GM21367 (cell line): ENCODE results near the gene WDR70.
"Not testable (repeated sequence)": the region's sequence is repeated elsewhere in the genome, so short reads cannot be mapped to it uniquely, and the experiment has no call there.

ENCODE experiments used
- ATAC-seq: cut with Tn5 transposase; IDR thresholded peaks from one replicate; pipeline ENCODE4 v1.9.1; 2021; ENCODE audit not compliant: unreplicated experiment

WDR70 gene

GRCh38 chr5:37672118-37672588, 293.0 kb downstream of the WDR70 start:
- peak; percentile 83 for ATAC-seq

- ATAC-seq: not testable (repeated sequence)
Observed at GRCh38 chr5:37674361-37674760, 295.2 kb downstream of the WDR70 start.

- ATAC-seq: not testable (repeated sequence)
Observed at GRCh38 chr5:37679326-37679725, 300.2 kb downstream of the WDR70 start.

GRCh38 chr5:37679903-37680302, 300.8 kb downstream of the WDR70 start:
- not testable (repeated sequence) for ATAC-seq

GRCh38 chr5:37683072-37683471, 304.0 kb downstream of the WDR70 start:
- no peak for ATAC-seq

GRCh38 chr5:37685211-37685610, 306.1 kb downstream of the WDR70 start:
- ATAC-seq: no peak

GRCh38 chr5:37685816-37686215, 306.7 kb downstream of the WDR70 start:
- no peak for ATAC-seq

GRCh38 chr5:37688925-37689324, 309.8 kb downstream of the WDR70 start:
- ATAC-seq: not testable (repeated sequence)

- ATAC-seq: not testable (repeated sequence)
Observed at GRCh38 chr5:37694333-37694732, 315.2 kb downstream of the WDR70 start.

GRCh38 chr5:37694867-37695266, 315.7 kb downstream of the WDR70 start:
- ATAC-seq: no peak

GRCh38 chr5:37695647-37696046, 316.5 kb downstream of the WDR70 start:
- no peak for ATAC-seq

GRCh38 chr5:37696190-37697021, 317.3 kb downstream of the WDR70 start:
- ATAC-seq: no peak

- no peak for ATAC-seq
Observed at GRCh38 chr5:37701868-37702267, 322.8 kb downstream of the WDR70 start.

GRCh38 chr5:37703841-37704241, 324.7 kb downstream of the WDR70 start:
- ATAC-seq: no peak

- no peak for ATAC-seq
Observed at GRCh38 chr5:37704406-37704805, 325.3 kb downstream of the WDR70 start.

GRCh38 chr5:37709020-37709419, 329.9 kb downstream of the WDR70 start:
- ATAC-seq: no peak

GRCh38 chr5:37710965-37711364, 331.8 kb downstream of the WDR70 start:
- ATAC-seq: no peak

GRCh38 chr5:37712750-37713149, 333.6 kb downstream of the WDR70 start:
- no peak for ATAC-seq

- ATAC-seq: no peak
Observed at GRCh38 chr5:37714756-37715155, 335.6 kb downstream of the WDR70 start.

GRCh38 chr5:37715361-37715760, 336.2 kb downstream of the WDR70 start:
- ATAC-seq: no peak

GRCh38 chr5:37715992-37716391, 336.9 kb downstream of the WDR70 start:
- no peak for ATAC-seq

GRCh38 chr5:37716405-37716804, 337.3 kb downstream of the WDR70 start:
- ATAC-seq: no peak

- ATAC-seq: no peak
Observed at GRCh38 chr5:37717276-37717612, 338.1 kb downstream of the WDR70 start.
